IMR-90 (cell line): ENCODE results near the gene RECK. TPM values are rescaled to one million over a fixed set of nuclear protein-coding genes. Genes with fewer than 3 reads are reported as not detected.

Source experiments
- ATAC-seq: fragments of 200-7000 bp; cut with Tn5 transposase; 2 replicates; pipeline ENCODE4 v1.9.1; 2020; ENCODE audit warnings: low read depth, mild to moderate bottlenecking, moderate library complexity
- BruUV-seq: library from RNA; stranded (reverse); fragments of 400-500 nt; replicated peaks from 2 replicates; lab custom pipeline; 2021; lab: Mats Ljungman, UMichigan
- CTCF ChIA-PET: fragments of 300-600 bp; formaldehyde crosslinking; extraction: SDS; loops from one replicate; lab custom pipeline; 2021; ENCODE audit warnings: antibody characterized with exemption; lab: Yijun Ruan, JAX
- POLR2A ChIA-PET: fragments of 300-600 bp; sonication (Branson Sonifier 250); formaldehyde crosslinking; loops from one replicate; lab custom pipeline; 2022; ENCODE audit warnings: antibody characterized with exemption; ENCODE audit not compliant: unreplicated experiment; lab: Charles Lee
- DNase-seq: peaks from one replicate; pipeline ENCODE4 v3.0.0; 2013
- H2AFZ ChIP-seq: replicated peaks from 2 replicates; pipeline ENCODE3; 2013; ENCODE audit warnings: low read length, mild to moderate bottlenecking; ENCODE audit not compliant: poor library complexity
- H2AK5ac ChIP-seq: 2 replicates; pipeline ENCODE4 v1.6.1; 2013; ENCODE audit warnings: low read depth, low read length, inconsistent platforms
- H2AK9ac ChIP-seq: replicated peaks from 2 replicates; pipeline ENCODE3; 2013; ENCODE audit warnings: mild to moderate bottlenecking, low read depth, low read length, moderate library complexity; ENCODE audit not compliant: poor library complexity
- H2BK120ac ChIP-seq: 2 replicates; pipeline ENCODE4 v1.6.1; 2013; ENCODE audit warnings: low read depth, low read length, inconsistent platforms
- H2BK15ac ChIP-seq: 3 replicates; pipeline ENCODE4 v1.6.1; 2013; ENCODE audit warnings: low read depth, low read length, inconsistent platforms
- H2BK20ac ChIP-seq: 2 replicates; pipeline ENCODE4 v1.6.1; 2013; ENCODE audit warnings: low read depth, mild to moderate bottlenecking, inconsistent platforms, low read length, moderate library complexity
- H2BK5ac ChIP-seq: 2 replicates; pipeline ENCODE4 v1.6.1; 2013; ENCODE audit warnings: mild to moderate bottlenecking, low read depth, low read length, inconsistent platforms; ENCODE audit not compliant: poor library complexity, severe bottlenecking
- H3K14ac ChIP-seq: replicated peaks from 2 replicates; pipeline ENCODE4 v1.6.1; 2013; ENCODE audit warnings: low read depth, low read length, inconsistent platforms
- H3K18ac ChIP-seq: 2 replicates; pipeline ENCODE4 v1.6.1; 2013; ENCODE audit warnings: low read depth, low read length, control low read depth
- H3K23ac ChIP-seq: 2 replicates; pipeline ENCODE4 v1.6.1; 2013; ENCODE audit warnings: low read depth, low read length, inconsistent platforms
- H3K27ac ChIP-seq: 2 replicates; pipeline ENCODE4 v1.5.1; 2013; ENCODE audit warnings: mild to moderate bottlenecking, control low read depth, low read length; ENCODE audit not compliant: insufficient read depth
- H3K27me3 ChIP-seq: 2 replicates; pipeline ENCODE4 v1.6.1; 2013; ENCODE audit warnings: low read length; ENCODE audit not compliant: control insufficient read depth, insufficient read depth
- H3K36me3 ChIP-seq: 2 replicates; pipeline ENCODE4 v1.6.1; 2013; ENCODE audit warnings: low read length, mixed read lengths; ENCODE audit not compliant: control insufficient read depth, insufficient read depth
- H3K4ac ChIP-seq: 2 replicates; pipeline ENCODE4 v1.6.1; 2013; ENCODE audit warnings: low read depth, low read length, inconsistent platforms
- H3K4me1 ChIP-seq: 2 replicates; pipeline ENCODE4 v1.6.1; 2013; ENCODE audit warnings: low read length, mixed read lengths; ENCODE audit not compliant: control insufficient read depth, insufficient read depth
- H3K4me2 ChIP-seq: 2 replicates; pipeline ENCODE4 v1.6.1; 2013; ENCODE audit warnings: low read depth, mild to moderate bottlenecking, control low read depth, low read length, moderate library complexity
- H3K4me3 ChIP-seq: 2 replicates; pipeline ENCODE4 v1.5.1; 2013; ENCODE audit warnings: low read depth, mild to moderate bottlenecking, control low read depth, low read length, moderate library complexity; ENCODE audit not compliant: insufficient read depth
- H3K56ac ChIP-seq: 2 replicates; pipeline ENCODE4 v1.6.1; 2013; ENCODE audit warnings: low read length, inconsistent platforms; ENCODE audit not compliant: insufficient read depth; ENCODE audit errors: extremely low read depth
- H3K79me1 ChIP-seq, 2 experiments: 2 replicates each; pipeline ENCODE4 v1.6.1; 2013; ENCODE audit warnings: low read length in 2 of 2, inconsistent platforms in 1 of 2, low read depth in 1 of 2
- H3K9ac ChIP-seq: 2 replicates; pipeline ENCODE4 v1.6.1; 2013; ENCODE audit warnings: low read depth, low read length, control low read depth
- H3K9me1 ChIP-seq: 2 replicates; pipeline ENCODE4 v1.6.1; 2013; ENCODE audit warnings: low read length, inconsistent platforms; ENCODE audit not compliant: insufficient read depth
- H3K9me3 ChIP-seq: 2 replicates; pipeline ENCODE4 v1.6.1; 2013; ENCODE audit warnings: low read length; ENCODE audit not compliant: control insufficient read depth, insufficient read depth
- H4K20me1 ChIP-seq: 2 replicates; pipeline ENCODE4 v1.6.1; 2013; ENCODE audit warnings: low read length, inconsistent platforms; ENCODE audit not compliant: insufficient read depth
- H4K5ac ChIP-seq: 2 replicates; pipeline ENCODE4 v1.6.1; 2013; ENCODE audit warnings: mild to moderate bottlenecking, low read depth, low read length, control low read depth
- H4K8ac ChIP-seq, 2 experiments: 2 replicates each; pipeline ENCODE4 v1.6.1; 2013; ENCODE audit warnings: low read depth in 2 of 2, low read length in 2 of 2, control low read depth in 1 of 2, inconsistent platforms in 1 of 2
- H4K91ac ChIP-seq: 2 replicates; pipeline ENCODE4 v1.6.1; 2013; ENCODE audit warnings: low read depth, low read length, inconsistent platforms; ENCODE audit not compliant: insufficient read depth
- BHLHE40 ChIP-seq: fragments of 150-350 bp; IDR thresholded peaks from 2 replicates; pipeline ENCODE4 v1.6.1; 2016; ENCODE audit warnings: mild to moderate bottlenecking, low read depth, low read length
- MXI1 ChIP-seq: IDR thresholded peaks from 2 replicates; pipeline ENCODE4 v1.6.1; 2012; ENCODE audit warnings: low read depth, mild to moderate bottlenecking, low read length, moderate library complexity, borderline replicate concordance
- RAD21 ChIP-seq: IDR thresholded peaks from 2 replicates; pipeline ENCODE4 v1.6.1; 2012; ENCODE audit warnings: low read length, improper control_type of control experiment
- RCOR1 ChIP-seq: IDR thresholded peaks from 2 replicates; pipeline ENCODE4 v1.6.1; 2012; ENCODE audit warnings: mild to moderate bottlenecking, low read length, improper control_type of control experiment; ENCODE audit not compliant: insufficient replicate concordance
- RFX5 ChIP-seq: IDR thresholded peaks from 2 replicates; pipeline ENCODE4 v1.8.0; 2012; ENCODE audit warnings: low read depth, mild to moderate bottlenecking, low read length, moderate library complexity
- WGBS, 2 experiments: methylation state at CpG; one replicate each; pipeline versions ENCODE4 v1.1.5 to v1.1.7; 2013; ENCODE audit warnings: missing lambda C conversion rate in 2 of 2; ENCODE audit not compliant: insufficient read length in 1 of 2; ENCODE audit errors: extremely low coverage in 2 of 2; 5-methylcytosine and 5-hydroxymethylcytosine counted together
- dilution Hi-C: fragments of 300-500 bp; cut with HindIII; formaldehyde crosslinking; loops from one replicate; pipeline ENCODE4 v1.14.3; 2018; ENCODE audit warnings: low sequenced_read_pairs; ENCODE audit not compliant: unreplicated experiment
- in situ Hi-C: fragments of 300-500 bp; cut with MboI; formaldehyde crosslinking; loops from 3 replicates; pipeline ENCODE4 v1.14.3; 2019; ENCODE audit warnings: low sequenced_read_pairs, inconsistent platforms, mixed read lengths
- intact Hi-C: fragments of 100-400 bp; cut with micrococcal nuclease; formaldehyde crosslinking; loops from 2 replicates; pipeline ENCODE4 v1.10.0; 2022
- polyA plus RNA-seq, 3 experiments: library from polyadenylated mRNA; depleted of rRNA; stranded (reverse); fragments of >200 nt; gene quantifications; 2 replicates each; pipeline ENCODE4 v1.2.3, GENCODE V29; 2012; ENCODE audit warnings: low replicate concordance in 1 of 3
- total RNA-seq: library from RNA; depleted of rRNA; stranded (reverse); fragments of >200 nt; gene quantifications from 2 replicates; pipeline ENCODE4 v1.2.3, GENCODE V29; 2012

The RECK gene
- total and polyA plus RNA-seq, 2 of the 4 experiments (the other 2 are of a cell fraction), result 23.5 to 44.0 TPM

DNA sequence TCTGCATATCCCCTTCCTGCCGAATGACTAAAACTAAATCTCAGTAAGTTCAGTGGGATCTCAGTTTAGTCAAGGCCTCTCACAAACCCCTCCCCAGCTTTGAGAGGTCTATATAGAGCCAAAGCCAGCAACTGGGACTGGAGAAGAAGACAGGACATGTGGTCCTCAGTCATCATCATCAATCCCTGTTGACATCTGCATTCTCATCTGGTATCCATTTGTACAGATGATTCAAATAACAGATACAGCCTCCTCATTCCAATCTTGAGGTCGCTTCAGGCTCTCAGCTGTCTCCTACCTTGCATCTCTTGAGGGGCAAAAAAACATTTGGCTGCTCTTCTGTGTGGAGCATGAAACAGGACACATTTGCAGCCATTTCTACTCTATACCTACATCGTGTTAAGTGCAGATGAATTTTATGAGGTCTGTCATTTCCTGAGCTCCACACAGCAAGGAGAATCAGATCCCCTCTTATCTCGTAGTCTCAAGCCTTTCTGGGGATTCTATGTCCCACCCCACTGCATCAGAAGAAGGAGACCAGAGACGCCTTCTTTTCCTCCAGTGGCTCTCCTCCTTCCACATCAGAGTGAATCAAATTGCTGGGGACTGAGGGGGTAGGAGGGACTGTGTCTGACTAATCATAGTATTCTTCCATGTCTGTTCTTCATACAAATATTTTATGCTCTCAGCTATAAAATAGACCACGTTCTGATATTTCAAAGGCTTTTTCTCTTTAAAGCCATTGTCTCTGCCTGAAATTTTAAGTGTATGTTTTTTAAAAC is 4.7 kb upstream of the RECK start:
- Histone ChIP-seq H3K18ac (peak overlapping the region; percentile 91), H3K9ac (no peak overlapping the region), H4K8ac (peak overlapping the region; percentile 58 to 90; a peak in 3 of 4 replicates), H4K5ac (peak overlapping the region; percentile 93), H4K91ac (peak overlapping the region; percentile 91), H3K56ac (0 out of 2 replicates have a peak overlapping the region, but pooled peaks have one; percentile 17), H3K9me1 (peaks cover 12% of the 10 kb centered on the region), H3K14ac (peak overlapping the region; percentile 91), H3K23ac (peak overlapping the region; percentile 61), H2BK15ac (peak overlapping the region; percentile 94), H3K27ac (peak overlapping the region; percentile 81; the same call in 1 of the 2 replicates), H2BK5ac (peak overlapping the region; percentile 93), H2AK9ac (no peak overlapping the region), H2AFZ (peak overlapping the region; percentile 63), H3K27me3 (no peaks in the 10 kb centered on the region), H4K20me1 (no peaks in the 10 kb centered on the region), H2BK120ac (peak overlapping the region; percentile 97), H2BK20ac (peak overlapping the region; percentile 93), H3K9me3 (no peaks in the 10 kb centered on the region), H3K4me1 (peaks cover 17% of the 10 kb centered on the region), H3K4ac (peak overlapping the region; percentile 72), H3K4me3 (no peak overlapping the region), H3K79me1 (peaks cover 10 to 24% of the 10 kb centered on the region in 2 experiments; a peak in 3 of 4 replicates), H2AK5ac (peak overlapping the region; percentile 86), H3K4me2 (no peak overlapping the region), H3K36me3 (no peaks in the 10 kb centered on the region)
- DNase-seq, result no peak
- no CpG with 5 or more reads among the region's 6 CpGs for WGBS, 2 experiments
- dilution Hi-C loops, result no loop called here
- in situ Hi-C loops, result no loop called here
- ChIA-PET POLR2A (no interaction called here), CTCF (interaction anchor here (1.0 kb wide), 1 partner anchor 105 kb away, joined by 3 read pairs; no protein-coding TSS in a partner anchor)
- no TSS peak for BruUV-seq
- no peak for TF ChIP-seq RAD21
- no peak for TF ChIP-seq RFX5
- TF ChIP-seq MXI1, result no peak
- TF ChIP-seq RCOR1, result no peak
- no peak for TF ChIP-seq BHLHE40
- intact Hi-C loops, result no loop called here
- no peak for ATAC-seq
